Immature natural killer cell (primary cell): ENCODE results near the gene OR51T1. TPM values are rescaled to one million over a fixed set of nuclear protein-coding genes. Genes with fewer than 3 reads are reported as not detected.
"Not testable (repeated sequence)": the region's sequence is repeated elsewhere in the genome, so short reads cannot be mapped to it uniquely, and the experiment has no call there.

Experiments used
- DNase-seq, 3 donors: peaks; one replicate each; pipeline ENCODE4 v3.0.0; 2022; ENCODE audit warnings: mixed read lengths in 1 of 3
- H3K27ac Mint-ChIP-seq, 6 donors: one replicate each; pipeline ENCODE4 v1.8.0; 2020; ENCODE audit warnings: mixed read lengths in 6 of 6, mild to moderate bottlenecking in 5 of 6, inconsistent platforms in 4 of 6, moderate library complexity in 3 of 6
- H3K27me3 Mint-ChIP-seq, 3 donors: one replicate each; pipeline ENCODE4 v1.8.0; 2020 to 2021; ENCODE audit warnings: low read depth in 3 of 3, mild to moderate bottlenecking in 3 of 3, mixed read lengths in 3 of 3, moderate library complexity in 3 of 3, inconsistent platforms in 1 of 3
- H3K36me3 Mint-ChIP-seq, 3 donors: one replicate each; pipeline ENCODE4 v1.8.0; 2020; ENCODE audit warnings: mixed read lengths in 3 of 3, inconsistent platforms in 2 of 3, mild to moderate bottlenecking in 2 of 3
- H3K4me1 Mint-ChIP-seq, 2 donors: one replicate each; pipeline ENCODE4 v1.8.0; 2020; ENCODE audit warnings: inconsistent platforms in 2 of 2, mild to moderate bottlenecking in 2 of 2, mixed read lengths in 2 of 2, moderate library complexity in 1 of 2
- H3K4me3 Mint-ChIP-seq, 5 donors: one replicate each; pipeline ENCODE4 v1.8.0; 2020; ENCODE audit warnings: mild to moderate bottlenecking in 5 of 5, mixed read lengths in 5 of 5, inconsistent platforms in 3 of 5, moderate library complexity in 3 of 5
- H3K9me3 Mint-ChIP-seq, 6 donors: one replicate each; pipeline ENCODE4 v1.8.0; 2020; ENCODE audit warnings: mild to moderate bottlenecking in 6 of 6, mixed read lengths in 6 of 6, inconsistent platforms in 4 of 6, moderate library complexity in 3 of 6
- polyA plus RNA-seq, 3 donors: library from polyadenylated mRNA; unstranded; fragments of 300-500 nt; fragmentation: Illumina TruSeq; gene quantifications; one replicate each; pipeline ENCODE4 v1.2.3, GENCODE V29; 2021

Gene OR51T1
- not detected for polyA plus RNA-seq

GRCh38 chr11:4881860-4882500 lies at the start of gene OR51T1:
Gene OR51T1, plus strand, starts transcription at chr11:4881900. Its CDS starts 0 bp downstream, at chr11:4881900.
- peaks cover 0 to 1% (median 0%) of the 10 kb centered on the region in 6 donors for H3K9me3 Mint-ChIP-seq
- H3K27ac Mint-ChIP-seq = no peak within 1 kb of the TSS
- H3K4me1 Mint-ChIP-seq = no peaks in the 10 kb centered on the region
- peaks cover 0 to 2% (median 1%) of the 10 kb centered on the region in 3 donors for H3K27me3 Mint-ChIP-seq
- H3K36me3 Mint-ChIP-seq = no peaks in the 10 kb centered on the region
- H3K4me3 Mint-ChIP-seq = no peak within 1 kb of the TSS
- no peak for DNase-seq

- Mint-ChIP-seq H3K27ac (no peak overlapping the region), H3K4me1 (peaks cover 0 to 15% of the 10 kb centered on the region in 2 donors), H3K9me3 (peaks cover 0 to 2% (median 0%) of the 10 kb centered on the region in 6 donors), H3K4me3 (no peak overlapping the region), H3K27me3 (peaks cover 0 to 3% (median 0%) of the 10 kb centered on the region in 3 donors), H3K36me3 (no peaks in the 10 kb centered on the region)
- no peak for DNase-seq
These were observed 41.7 kb upstream of the OR51T1 start for GRCh38 chr11:4839851-4840549.

GRCh38 chr11:4848908-4849532 lies 32.7 kb upstream of the OR51T1 start, which contains the start of gene OR51S1:
Gene OR51S1, minus strand, starts transcription at chr11:4849208. Its CDS starts 0 bp downstream, at chr11:4849208.
- peaks cover 0 to 4% (median 2%) of the 10 kb centered on the region in 3 donors for H3K27me3 Mint-ChIP-seq
- no peak within 1 kb of the TSS for H3K27ac Mint-ChIP-seq
- H3K4me1 Mint-ChIP-seq = no peaks in the 10 kb centered on the region
- H3K36me3 Mint-ChIP-seq = no peaks in the 10 kb centered on the region
- H3K4me3 Mint-ChIP-seq = no peak within 1 kb of the TSS
- no peak for DNase-seq
- H3K9me3 Mint-ChIP-seq = peaks cover 0 to 3% (median 0%) of the 10 kb centered on the region in 6 donors

- H3K4me1 Mint-ChIP-seq = no peaks in the 10 kb centered on the region
- no peak overlapping the region for H3K27ac Mint-ChIP-seq
- peaks cover 0 to 5% (median 4%) of the 10 kb centered on the region in 3 donors for H3K27me3 Mint-ChIP-seq
- H3K9me3 Mint-ChIP-seq = peaks cover 0 to 7% (median under 1%) of the 10 kb centered on the region in 6 donors
- no peak for DNase-seq
- no peak overlapping the region for H3K4me3 Mint-ChIP-seq
- no peaks in the 10 kb centered on the region for H3K36me3 Mint-ChIP-seq
These were observed 30.7 kb upstream of the OR51T1 start for GRCh38 chr11:4851033-4851432.

GRCh38 chr11:4854286-4854685 lies 27.4 kb upstream of the OR51T1 start:
- not testable (repeated sequence) for H3K27me3 Mint-ChIP-seq, H3K27ac Mint-ChIP-seq, DNase-seq, H3K9me3 Mint-ChIP-seq, H3K36me3 Mint-ChIP-seq, H3K4me1 Mint-ChIP-seq, H3K4me3 Mint-ChIP-seq

- no peak for DNase-seq
- H3K4me1 Mint-ChIP-seq = no peaks in the 10 kb centered on the region
- H3K27ac Mint-ChIP-seq = no peak overlapping the region
- H3K36me3 Mint-ChIP-seq = no peaks in the 10 kb centered on the region
- peaks cover 0 to 6% (median 1%) of the 10 kb centered on the region in 6 donors for H3K9me3 Mint-ChIP-seq
- H3K4me3 Mint-ChIP-seq = no peak overlapping the region
- no peaks in the 10 kb centered on the region for H3K27me3 Mint-ChIP-seq
These were observed 19.1 kb upstream of the OR51T1 start for GRCh38 chr11:4862447-4863236.

GRCh38 chr11:4863876-4864275 lies 17.8 kb upstream of the OR51T1 start:
- Mint-ChIP-seq H3K27ac (no peak overlapping the region), H3K4me3 (no peak overlapping the region), H3K27me3 (no peaks in the 10 kb centered on the region), H3K36me3 (no peaks in the 10 kb centered on the region), H3K9me3 (peaks cover 0 to 9% (median 2%) of the 10 kb centered on the region in 6 donors), H3K4me1 (no peaks in the 10 kb centered on the region)
- no peak for DNase-seq

GRCh38 chr11:4865855-4866254 lies 15.8 kb upstream of the OR51T1 start:
- no peak for DNase-seq
- H3K27ac Mint-ChIP-seq = no peak overlapping the region
- no peaks in the 10 kb centered on the region for H3K36me3 Mint-ChIP-seq
- H3K27me3 Mint-ChIP-seq = peaks cover 0 to 1% (median 0%) of the 10 kb centered on the region in 3 donors
- peaks cover 0 to 9% (median 2%) of the 10 kb centered on the region in 6 donors for H3K9me3 Mint-ChIP-seq
- no peak overlapping the region for H3K4me3 Mint-ChIP-seq
- no peaks in the 10 kb centered on the region for H3K4me1 Mint-ChIP-seq

- H3K4me1 Mint-ChIP-seq = no peaks in the 10 kb centered on the region
- H3K4me3 Mint-ChIP-seq = no peak overlapping the region
- H3K9me3 Mint-ChIP-seq = peaks cover 0 to 3% (median 0%) of the 10 kb centered on the region in 6 donors
- DNase-seq = no peak
- peaks cover 0 to 3% (median 1%) of the 10 kb centered on the region in 3 donors for H3K27me3 Mint-ChIP-seq
- H3K36me3 Mint-ChIP-seq = no peaks in the 10 kb centered on the region
- no peak overlapping the region for H3K27ac Mint-ChIP-seq
These were observed 512 bp upstream of the OR51T1 start for GRCh38 chr11:4881188-4881587.

- Mint-ChIP-seq H3K9me3 (no peaks in the 10 kb centered on the region), H3K36me3 (no peaks in the 10 kb centered on the region), H3K27me3 (peaks cover 0 to 2% (median 1%) of the 10 kb centered on the region in 3 donors), H3K27ac (no peak overlapping the region), H3K4me1 (no peaks in the 10 kb centered on the region), H3K4me3 (no peak overlapping the region)
- no peak for DNase-seq
These were observed 843 bp downstream of the OR51T1 start for GRCh38 chr11:4882543-4882942.

- DNase-seq = no peak
- Mint-ChIP-seq H3K4me3 (no peak overlapping the region), H3K27me3 (peaks cover 0 to 2% (median 1%) of the 10 kb centered on the region in 3 donors), H3K4me1 (no peaks in the 10 kb centered on the region), H3K9me3 (no peaks in the 10 kb centered on the region), H3K36me3 (no peaks in the 10 kb centered on the region), H3K27ac (no peak overlapping the region)
These were observed 2.7 kb downstream of the OR51T1 start for GRCh38 chr11:4884361-4884760.

GRCh38 chr11:4886186-4886585 lies 4.5 kb downstream of the OR51T1 start:
- Mint-ChIP-seq H3K27ac (no peak overlapping the region), H3K27me3 (peaks cover 0 to 3% (median 0%) of the 10 kb centered on the region in 3 donors), H3K4me3 (no peak overlapping the region), H3K9me3 (no peaks in the 10 kb centered on the region), H3K4me1 (no peaks in the 10 kb centered on the region), H3K36me3 (no peaks in the 10 kb centered on the region)
- DNase-seq = no peak

- no peaks in the 10 kb centered on the region for H3K36me3 Mint-ChIP-seq
- no peak for DNase-seq
These were observed 5.9 kb downstream of the OR51T1 start for GRCh38 chr11:4887591-4887990.

More at GRCh38 chr11:4887591-4887990, 5.9 kb downstream of the OR51T1 start:
- Mint-ChIP-seq H3K9me3 (no peaks in the 10 kb centered on the region), H3K27me3 (peaks cover 0 to 3% (median 0%) of the 10 kb centered on the region in 3 donors), H3K4me1 (no peaks in the 10 kb centered on the region), H3K4me3 (no peak overlapping the region), H3K27ac (no peak overlapping the region)
